Measurements from ENCODE around the gene ARHGAP4.

ARHGAP4 gene

DNA sequence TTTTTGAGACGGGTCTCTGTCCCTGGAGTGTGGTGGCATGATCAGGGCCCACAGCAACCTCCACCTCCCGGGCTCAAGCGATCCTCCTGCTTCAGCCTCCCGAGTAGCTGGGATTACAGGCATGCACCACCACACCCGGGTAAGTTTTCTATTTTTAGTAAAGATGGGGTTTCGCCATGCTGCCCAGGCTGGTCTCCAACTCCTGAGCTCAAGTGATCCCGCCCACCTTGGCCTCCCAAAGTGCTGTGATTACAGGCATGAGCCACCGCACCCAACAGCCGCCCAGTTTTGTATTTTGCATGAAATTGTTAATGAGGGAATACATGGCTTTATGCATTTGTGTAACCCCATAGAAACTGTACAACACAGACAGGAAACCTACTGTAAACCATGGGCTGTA is 2.8 kb upstream of the ARHGAP4 start:
- FAIRE-seq (no peak), DNase-seq (ENCODE audit: insufficient read length, low spot score) (no peak)

DNA sequence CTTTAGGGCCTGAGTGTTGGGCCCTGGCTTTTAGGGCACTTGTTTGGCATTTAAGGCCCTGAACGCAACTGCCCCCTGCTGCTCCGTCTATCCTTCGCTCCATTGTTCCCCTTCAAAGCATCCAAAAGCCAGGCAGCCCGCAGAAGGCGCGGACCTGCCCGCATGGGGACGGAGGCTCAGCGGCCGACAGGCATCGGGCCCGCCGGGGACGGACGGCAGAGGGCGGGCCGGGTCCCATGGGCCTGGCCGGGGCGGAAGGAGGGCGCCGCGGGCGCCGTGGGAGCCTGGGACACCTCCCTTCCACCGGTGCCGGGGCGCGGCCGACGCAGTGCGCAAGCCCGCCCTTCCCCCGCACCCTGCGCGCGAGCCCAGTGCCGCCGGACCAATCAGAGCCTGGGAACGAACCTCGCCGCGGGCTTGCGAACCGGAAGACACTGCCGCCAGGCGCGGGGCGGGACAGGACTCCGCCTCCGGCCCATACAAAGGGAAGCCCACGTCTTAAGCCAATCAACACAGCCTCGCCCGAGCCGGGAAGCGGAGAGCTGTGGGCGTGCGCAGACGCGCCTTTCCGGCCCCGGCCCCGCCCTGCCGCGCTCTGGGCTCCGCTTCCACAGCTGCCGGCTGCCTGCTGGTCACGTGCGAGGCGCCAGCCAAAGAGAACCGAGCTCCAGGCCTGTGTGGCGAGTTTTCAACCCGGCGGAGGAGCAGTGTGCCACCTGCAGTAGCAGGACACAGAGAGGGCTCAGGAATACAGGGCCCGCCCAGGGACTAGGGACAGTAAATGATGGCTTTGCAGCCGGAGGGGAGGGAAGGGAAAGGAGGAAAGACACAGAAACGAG is 2.1 kb upstream of the ARHGAP4 start:
- peak; percentile 84 for DNase-seq (ENCODE audit: insufficient read length, low spot score)
- no peak for FAIRE-seq

DNA sequence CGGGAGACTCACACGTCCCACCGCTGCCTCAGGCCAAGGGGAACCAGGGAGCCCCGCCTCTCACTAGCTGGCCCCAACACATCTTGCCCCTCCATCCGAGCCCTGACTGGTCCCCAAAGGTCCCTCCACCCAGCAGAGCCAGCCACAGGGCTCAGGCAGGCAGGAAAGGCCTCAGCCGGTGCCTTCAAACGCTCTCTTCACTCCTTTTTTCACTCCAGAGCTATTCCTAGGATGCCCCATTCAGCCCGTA is 1.5 kb upstream of the ARHGAP4 start:
- no peak for FAIRE-seq

DNA sequence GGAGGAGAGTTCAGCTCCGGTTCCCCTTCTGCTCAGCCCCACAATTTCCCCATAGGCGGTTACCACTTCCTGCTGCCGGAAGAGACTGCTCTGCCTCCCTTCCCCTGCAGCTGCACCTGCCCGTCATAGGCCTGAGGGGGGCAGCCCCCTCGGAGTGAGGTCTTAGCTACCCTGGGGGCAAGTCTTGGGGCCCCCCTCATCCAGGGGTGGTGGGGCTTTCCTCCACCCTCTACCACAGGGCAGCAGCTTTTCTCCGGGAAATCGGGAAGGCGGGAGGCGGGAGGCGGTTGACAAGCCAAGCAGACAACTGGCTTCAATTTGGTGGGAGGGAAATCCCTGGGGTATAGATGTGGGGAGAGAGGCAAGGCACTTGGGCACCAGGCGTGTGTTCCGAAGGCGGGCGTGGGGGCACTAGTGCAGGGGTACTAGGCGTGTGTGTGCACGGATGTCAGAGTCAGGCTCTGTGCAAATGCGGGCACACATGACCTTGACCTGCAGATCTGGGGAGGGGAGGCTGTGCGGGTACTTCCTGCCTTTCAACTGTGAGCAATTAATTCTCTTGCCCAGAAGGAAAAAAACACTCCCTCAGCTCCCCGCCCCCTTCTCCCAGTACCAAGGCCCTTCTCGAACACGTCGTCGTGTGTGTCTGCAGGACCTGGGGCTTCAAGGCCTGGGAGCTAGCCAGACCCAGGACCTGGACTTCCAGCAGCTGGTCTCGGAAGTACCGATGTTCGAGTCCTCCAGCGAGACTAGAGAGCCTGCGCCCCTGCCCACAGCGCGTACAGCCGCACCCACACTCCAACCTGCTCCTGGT is 1.0 kb upstream of the ARHGAP4 start:
- FAIRE-seq, result peak; percentile 99
- peak; percentile 70 for DNase-seq (ENCODE audit: insufficient read length, low spot score)

More for the DNA sequence above, 1.5 kb upstream of the ARHGAP4 start:
- no peak for DNase-seq (ENCODE audit: insufficient read length, low spot score)

DNA sequence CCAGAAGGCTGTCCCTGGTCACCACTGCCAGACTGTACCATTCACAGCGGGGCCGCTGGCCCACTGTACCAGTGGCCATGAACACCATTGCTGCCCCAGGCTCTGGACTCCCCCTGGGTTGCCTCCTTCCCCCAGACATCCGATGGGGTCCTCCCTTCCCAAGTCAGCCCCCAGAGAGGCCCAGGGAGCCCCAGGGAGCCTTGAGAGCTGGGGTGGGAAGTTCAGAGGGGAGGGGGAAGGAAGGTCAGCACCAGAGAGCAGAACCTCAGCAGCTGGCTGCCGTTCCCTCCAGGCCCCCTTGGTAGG is 441 bp upstream of the ARHGAP4 start:
- DNase-seq (ENCODE audit: insufficient read length, low spot score) (no peak), FAIRE-seq (no peak)

DNA sequence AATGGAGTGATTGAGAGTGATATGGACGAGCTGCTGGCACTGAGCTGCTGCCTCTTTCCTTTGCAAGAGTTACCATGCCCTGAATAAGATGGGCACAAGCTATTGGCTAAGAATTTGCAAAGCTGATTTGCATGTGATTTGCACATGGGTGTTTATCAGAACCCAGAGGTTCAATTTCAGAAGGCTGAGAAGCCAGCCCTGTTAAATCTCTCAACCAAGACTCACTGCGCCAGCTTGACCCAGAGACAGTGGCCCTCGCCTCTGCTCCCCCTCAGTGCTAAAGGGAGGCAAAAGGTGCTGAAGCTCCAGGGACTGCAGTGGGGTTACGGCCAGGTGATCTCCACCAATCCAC is 701 bp downstream of the ARHGAP4 start:
- no peak for DNase-seq (ENCODE audit: insufficient read length, low spot score)
- FAIRE-seq, result no peak

DNA sequence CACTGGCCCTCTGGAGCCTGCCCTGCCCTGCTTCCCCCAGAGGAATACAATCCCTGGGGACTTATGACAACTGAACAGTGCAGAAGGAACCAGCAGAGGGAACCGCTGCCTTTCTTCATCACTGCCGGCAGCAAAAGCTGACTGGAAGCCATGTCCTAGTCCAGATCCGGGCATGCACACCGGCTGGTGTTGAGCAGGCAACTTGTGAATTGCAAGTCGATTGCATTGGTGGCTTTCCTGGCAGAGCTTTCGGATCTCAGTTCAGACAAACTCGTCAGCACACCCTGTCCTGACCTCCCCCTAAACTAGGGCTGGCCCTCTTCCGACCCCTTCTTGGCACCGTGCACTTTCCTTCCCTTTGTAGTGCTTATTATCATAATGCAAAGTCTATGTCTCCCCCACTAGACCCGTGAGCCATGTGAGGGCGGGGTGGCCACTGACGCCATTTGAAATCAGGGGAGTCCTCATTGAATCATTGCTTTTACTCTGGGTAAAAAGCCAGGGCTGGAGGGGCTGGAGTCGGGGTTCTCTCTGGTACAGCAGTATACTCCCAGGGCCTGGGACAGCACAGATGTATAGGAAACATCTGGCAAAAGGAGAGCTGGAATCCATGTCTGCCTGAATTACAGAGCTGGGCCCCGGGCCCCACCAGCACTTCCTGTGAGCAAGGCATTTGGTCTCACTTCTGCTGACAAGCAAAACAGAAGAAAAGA is 1.8 kb downstream of the ARHGAP4 start:
- DNase-seq (ENCODE audit: insufficient read length, low spot score), result no peak

DNA sequence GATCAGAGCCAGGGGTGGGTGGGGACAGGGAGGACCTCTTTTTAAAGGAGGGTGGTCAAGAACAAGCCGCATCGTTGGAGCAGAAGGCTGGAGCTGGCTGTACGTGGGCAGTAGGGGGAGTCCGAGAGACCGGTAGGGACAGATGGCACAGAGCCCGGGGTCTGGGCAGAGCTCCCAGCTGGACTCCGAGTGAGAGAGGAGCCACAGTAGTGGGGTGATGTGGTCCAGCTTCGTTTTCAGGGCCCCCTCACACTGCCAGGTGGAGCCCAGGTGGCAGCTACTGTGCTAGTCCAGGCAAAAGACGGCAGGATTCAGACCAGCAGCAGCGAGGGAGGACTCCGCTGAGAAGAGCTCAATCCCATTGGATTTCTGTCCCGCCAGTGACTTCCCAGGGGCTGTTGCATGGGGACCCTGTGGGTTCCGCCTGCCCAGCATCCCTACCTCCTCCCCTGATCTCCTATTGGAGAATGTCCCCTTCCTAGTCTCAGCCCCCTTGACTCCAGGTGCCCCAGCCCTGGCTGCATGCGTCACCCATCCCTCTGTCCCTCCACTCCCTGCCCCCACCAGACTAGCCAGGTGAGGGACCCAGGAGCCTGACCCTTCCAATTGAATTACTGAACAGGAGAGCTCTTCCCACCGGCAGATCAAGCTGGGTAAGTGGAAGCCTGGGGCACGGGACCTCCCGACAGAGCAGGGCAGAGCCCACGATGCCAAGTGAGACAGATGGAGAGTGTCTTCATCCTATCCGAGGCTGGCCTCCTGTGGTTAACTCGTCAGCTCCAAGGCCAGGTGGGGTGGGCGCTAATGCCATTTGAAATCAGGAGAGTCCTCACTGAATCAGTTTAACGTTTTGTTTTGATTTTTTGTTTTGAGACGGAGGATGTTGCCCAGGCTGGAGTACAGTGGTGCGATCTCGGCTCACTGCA is 2.9 kb downstream of the ARHGAP4 start:
- FAIRE-seq (peak; percentile 93), DNase-seq (ENCODE audit: insufficient read length, low spot score) (no peak)

More for the DNA sequence above, 1.8 kb downstream of the ARHGAP4 start:
- FAIRE-seq, result peak; percentile 99

DNA sequence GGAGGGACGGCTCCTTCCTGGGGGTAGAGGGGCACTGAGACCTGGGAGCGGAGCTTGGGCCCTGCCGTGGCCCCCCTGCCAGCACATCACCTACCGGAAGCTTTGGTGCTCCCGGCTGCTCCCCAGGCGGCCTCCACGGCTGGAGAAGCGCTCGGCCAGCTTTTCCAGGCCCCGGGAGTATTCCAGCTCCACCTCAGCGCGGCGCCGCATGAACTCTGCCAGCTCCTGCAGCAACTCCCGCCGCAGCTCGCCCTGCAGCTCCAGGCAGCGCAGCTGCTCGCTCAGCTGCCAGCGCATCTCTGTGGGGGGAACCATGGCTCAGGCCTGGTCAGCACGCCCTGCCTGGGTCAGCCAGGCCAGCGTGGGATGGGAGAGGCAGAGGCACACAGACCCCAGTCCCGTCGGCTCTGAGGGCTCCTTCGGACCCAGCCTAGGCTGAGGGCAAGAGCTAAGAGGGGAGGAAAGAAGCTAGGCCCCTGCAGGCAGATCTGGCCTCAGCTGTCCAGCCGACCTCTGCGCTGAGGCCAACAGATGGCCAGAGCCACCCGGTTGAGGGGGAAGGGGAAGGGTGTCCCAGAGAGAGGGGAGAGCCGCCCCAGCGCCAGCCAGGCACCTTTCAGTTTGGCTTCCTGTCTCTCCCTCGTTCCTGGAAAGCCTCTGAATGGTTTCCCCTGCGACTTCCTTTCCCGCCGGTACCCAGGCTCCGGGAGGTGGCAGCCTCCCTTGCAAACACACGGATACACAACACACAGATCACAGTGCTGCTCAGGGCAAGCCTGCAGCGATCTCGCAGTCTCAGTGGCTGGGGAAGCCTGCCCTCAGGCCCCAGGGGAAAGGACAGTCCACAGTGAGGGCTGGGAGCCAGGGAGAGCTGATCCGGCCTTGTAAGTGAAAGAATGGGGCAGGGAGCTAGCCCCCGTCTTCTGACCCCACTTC is 4.3 kb downstream of the ARHGAP4 start:
- FAIRE-seq (no peak), DNase-seq (ENCODE audit: insufficient read length, low spot score) (no peak)

DNA sequence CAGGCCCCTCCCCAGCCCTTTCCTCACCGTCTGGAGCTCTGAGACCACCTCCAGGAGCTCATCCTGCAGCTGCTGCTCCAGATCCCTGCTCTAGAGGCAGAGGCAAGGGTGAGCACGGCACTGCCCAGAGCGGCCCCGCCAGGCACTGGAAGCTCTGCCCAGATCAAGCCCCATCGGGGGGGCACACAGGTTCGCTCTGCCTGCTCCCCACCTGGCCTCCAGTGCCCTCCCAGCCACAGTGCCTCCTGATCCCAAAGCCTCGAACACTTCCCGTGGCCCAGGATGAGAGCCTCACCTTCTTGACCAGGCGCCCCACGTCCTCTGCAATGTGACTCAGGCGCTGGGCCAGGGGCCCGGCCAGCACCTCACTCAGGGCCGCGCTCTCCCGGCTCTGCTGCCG is 5.0 kb downstream of the ARHGAP4 start:
- FAIRE-seq, result no peak
- DNase-seq (ENCODE audit: insufficient read length, low spot score), result no peak

DNA sequence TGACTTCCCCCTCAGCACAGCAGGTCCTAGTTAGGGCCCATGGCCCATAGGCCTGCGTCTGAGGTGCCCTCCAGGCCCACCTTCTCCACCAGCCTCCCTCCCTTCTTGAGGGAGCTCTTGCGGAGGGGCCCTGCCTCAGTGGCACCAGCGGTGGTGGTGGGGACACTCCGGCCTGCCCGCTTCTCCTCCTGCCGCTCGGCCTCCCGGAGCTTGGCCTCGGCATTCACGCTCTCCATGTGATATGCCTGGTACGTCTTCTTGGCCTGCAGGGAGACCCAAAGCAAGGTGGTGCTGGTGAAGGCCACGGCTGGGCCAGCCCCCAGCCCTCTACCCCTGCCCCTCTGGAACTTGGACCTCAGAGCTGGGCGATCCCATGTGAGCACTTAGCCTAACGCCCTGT is 5.5 kb downstream of the ARHGAP4 start:
- DNase-seq (ENCODE audit: insufficient read length, low spot score) (no peak), FAIRE-seq (no peak)

DNA sequence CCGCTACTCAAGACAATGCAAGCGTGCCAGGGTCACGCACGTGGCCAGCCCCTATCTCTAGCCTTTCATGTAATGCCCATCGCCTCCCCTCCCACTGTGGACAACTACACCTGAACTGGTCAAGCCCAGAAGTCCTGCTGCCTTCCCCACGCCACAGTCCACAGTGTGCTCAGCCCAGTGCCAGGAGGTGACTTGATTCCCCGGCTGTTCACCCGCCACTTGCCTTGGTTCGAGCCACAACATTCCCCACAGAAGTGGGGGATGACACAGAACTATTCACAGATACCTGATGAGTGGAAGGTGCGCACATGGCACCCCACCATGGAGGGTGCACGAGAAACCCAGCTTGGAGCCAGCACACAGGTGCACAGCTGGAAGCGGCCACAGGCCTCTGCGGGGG is 6.8 kb downstream of the ARHGAP4 start:
- DNase-seq (ENCODE audit: insufficient read length, low spot score), result no peak
- FAIRE-seq, result no peak

DNA sequence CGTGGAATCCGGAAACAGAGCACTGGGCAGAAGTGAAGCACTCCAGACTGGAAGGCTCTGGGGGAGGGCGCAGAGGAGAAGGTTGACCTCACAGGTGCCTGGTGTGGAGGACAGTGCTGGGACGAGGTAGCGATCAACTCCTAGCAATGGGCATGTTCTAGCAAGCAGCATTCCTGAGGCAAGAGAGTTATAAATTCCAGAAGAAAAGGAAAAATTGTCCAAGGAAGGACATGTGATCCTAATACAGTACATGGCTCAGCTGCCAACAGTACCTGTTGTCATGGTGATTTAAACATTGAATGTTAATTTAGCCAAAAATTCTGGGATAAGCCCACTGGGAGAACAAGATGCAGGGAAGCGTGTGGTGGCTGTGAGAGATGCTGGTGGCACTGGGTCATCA is 8.2 kb downstream of the ARHGAP4 start:
- no peak for FAIRE-seq

DNA sequence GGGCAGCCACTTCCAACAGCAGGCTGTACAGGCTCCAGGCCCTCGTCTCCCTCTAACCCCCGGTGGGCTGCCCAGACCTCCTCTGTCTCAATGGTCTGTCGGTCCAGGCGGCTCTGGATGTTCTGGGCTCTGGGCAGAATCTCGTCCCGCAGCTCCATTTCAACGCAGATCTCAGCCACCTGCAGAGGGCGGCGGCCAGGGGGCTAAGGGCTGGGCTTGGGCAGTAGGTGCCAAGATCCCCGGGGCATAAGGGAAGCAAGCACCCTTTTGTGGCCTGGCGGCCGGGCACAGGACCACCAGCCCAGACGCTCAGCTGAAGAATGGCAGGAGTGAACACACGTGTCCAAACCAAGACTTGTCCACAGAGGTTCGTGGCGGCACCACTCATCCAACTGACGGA is 12.4 kb downstream of the ARHGAP4 start:
- no peak for FAIRE-seq
- no peak for DNase-seq (ENCODE audit: insufficient read length, low spot score)

More for the DNA sequence above, 8.2 kb downstream of the ARHGAP4 start:
- no peak for DNase-seq (ENCODE audit: insufficient read length, low spot score)

DNA sequence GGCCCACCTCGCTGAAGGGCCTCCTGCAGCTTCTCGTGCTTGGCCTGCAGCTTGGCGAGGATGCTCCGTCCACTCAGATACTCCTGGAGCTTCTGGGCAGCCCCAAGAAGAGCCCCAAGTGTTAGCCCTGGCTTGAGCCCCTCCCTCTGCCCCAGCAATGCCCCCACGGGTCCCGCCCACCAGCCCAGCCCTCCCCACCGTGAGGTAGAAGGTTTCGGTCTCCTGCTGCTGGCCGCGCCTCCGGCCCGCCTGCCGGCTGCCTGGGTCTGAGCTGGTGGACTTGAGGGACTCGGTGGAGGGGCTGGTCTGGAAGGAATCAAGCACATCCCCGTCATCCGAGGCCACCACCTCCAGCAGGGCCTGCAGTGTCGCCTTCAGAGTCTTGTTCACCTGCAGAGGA is 12.9 kb downstream of the ARHGAP4 start:
- no peak for DNase-seq (ENCODE audit: insufficient read length, low spot score)
- FAIRE-seq, result no peak

DNA sequence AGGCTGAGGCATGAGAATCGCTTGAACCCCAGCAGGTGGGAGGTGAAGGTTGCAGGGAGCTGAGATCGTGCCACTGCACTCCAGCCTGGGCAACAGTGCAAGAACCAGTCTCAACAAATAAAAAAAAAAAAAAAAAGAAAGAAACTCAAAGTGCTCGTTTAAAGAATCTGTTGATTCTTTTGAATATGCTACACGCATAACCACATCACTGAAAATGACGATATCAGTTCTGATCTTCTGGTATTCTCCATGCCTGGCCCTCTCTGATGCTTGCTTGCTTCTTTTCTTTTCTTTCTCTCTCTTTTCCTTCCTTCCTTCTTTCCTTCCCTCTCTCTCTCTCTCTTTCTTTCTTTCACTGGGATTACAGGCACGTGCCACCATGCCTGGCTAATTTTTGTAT is 14.3 kb downstream of the ARHGAP4 start:
- FAIRE-seq, result no peak
- DNase-seq (ENCODE audit: insufficient read length, low spot score), result no peak

DNA sequence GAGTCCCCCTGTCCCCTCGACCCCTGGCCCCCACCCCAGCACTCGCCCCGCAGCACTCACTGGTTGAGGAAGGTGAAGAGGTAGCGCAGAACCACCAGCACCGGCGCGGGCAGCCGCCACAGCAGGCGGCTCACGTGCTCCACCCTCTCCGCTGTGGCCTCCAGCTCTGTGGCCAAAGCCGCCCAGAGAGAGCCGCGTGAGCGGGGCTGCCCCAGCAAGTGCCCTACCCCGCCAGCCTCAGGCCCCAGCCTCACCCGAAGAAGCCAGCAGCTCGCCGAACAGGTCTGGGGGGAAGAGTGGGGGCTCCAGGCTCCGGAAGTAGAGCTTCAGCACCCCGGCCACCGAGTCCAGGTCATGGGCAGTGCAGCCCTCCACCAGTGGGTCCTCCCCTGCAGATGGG is 15.6 kb downstream of the ARHGAP4 start:
- no peak for DNase-seq (ENCODE audit: insufficient read length, low spot score)
- no peak for FAIRE-seq

DNA sequence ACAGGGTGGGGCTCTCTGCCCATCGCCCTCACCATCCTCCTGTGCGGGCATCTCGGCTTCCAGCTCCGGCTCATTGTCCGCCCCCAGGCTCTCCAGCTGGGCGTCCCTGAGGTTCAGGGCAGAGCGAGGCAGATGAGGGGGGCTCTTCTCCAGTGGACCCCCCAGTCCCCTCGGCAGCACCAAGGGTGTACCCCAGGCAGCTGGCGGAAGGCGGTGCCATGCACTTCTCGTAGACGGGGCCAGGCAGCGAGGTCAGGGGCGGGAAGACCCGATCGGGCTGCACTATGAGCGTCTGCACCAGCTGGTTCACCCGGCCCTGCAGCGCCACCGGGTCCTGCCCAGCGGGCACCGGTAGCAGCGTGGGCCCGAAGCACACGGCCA is 16.1 kb downstream of the ARHGAP4 start:
- FAIRE-seq (no peak), DNase-seq (ENCODE audit: insufficient read length, low spot score) (no peak)

DNA sequence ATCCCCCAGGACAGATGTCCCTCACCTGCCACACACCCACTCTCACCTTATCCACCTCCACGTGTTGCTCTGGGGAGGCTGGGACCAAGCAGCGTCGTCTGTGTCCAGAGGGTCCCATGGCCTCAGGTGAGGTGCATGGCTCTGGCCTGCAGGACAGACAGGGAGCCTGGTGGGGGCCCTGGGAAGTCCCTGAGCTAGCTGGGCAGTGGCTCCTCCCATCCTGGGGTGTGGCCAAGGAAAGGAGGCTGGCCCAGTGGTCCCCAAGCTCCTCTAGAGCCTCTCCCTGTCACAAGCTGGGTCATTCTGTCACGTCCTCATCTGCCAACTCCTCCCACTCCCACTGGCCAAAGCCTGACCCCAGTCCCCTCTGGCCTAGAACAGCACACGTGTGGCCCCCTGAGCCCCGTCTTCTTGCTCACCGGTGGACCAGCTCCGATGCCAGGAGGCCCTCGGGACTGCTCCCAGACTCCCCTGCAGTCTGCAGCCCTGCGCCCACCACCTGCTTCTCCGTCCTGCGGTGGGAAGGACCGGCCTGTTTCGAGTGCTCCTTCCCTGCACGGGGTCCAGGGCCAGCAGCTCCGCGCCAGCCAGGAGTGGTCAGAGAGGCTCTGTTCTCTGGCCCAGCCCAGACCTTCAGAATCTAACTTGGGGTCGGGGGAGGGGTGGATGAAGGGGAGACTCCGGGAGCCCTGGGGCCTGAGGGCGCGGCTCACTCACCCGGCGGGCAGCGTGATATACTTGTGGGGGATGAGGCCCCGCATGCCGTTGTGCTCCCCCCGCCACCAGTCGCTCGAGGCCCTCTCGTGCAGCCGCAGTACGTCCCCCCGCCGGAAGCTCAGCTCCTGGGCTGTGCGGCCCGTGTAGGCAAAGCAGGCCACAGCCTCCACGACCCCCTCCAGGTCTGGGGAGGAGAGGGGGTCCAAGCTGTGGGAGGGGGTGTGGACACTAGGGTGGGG is 16.8 kb downstream of the ARHGAP4 start:
- FAIRE-seq, result no peak
- no peak for DNase-seq (ENCODE audit: insufficient read length, low spot score)
